NB4 (cell line): ENCODE measurements around the gene ACVR1.

ENCODE experiments used
- DNase-seq: peaks from one replicate; pipeline ENCODE4 v3.0.0; 2010; ENCODE audit warnings: low read depth
- H3K4me3 ChIP-seq: one replicate; pipeline ENCODE4 v1.5.1; 2011; ENCODE audit warnings: mild to moderate bottlenecking, low read depth, low read length, moderate library complexity
- CTCF ChIP-seq: IDR thresholded peaks from one replicate; pipeline ENCODE4 v1.5.1; 2012; ENCODE audit warnings: low read depth, low read length
- MAX ChIP-seq: IDR thresholded peaks from 2 replicates; pipeline ENCODE4 v1.6.1; 2011; ENCODE audit warnings: low read depth, low read length
- MYC ChIP-seq: IDR thresholded peaks from 2 replicates; pipeline ENCODE4 v1.6.1; 2011; ENCODE audit warnings: low read depth, low read length
- POLR2A ChIP-seq: IDR thresholded peaks from 2 replicates; pipeline ENCODE4 v1.6.1; 2011; ENCODE audit warnings: mild to moderate bottlenecking; ENCODE audit not compliant: insufficient read length; ENCODE audit errors: extremely low read depth

The ACVR1 gene

GRCh38 chr2:157899125-157899839 lies 23.2 kb upstream of the ACVR1 start:
- DNase-seq = no peak
- H3K4me3 ChIP-seq = no peak overlapping the region
- TF ChIP-seq MYC = no peak
- TF ChIP-seq POLR2A = no peak
- no peak for TF ChIP-seq MAX
- TF ChIP-seq CTCF = no peak

DNA sequence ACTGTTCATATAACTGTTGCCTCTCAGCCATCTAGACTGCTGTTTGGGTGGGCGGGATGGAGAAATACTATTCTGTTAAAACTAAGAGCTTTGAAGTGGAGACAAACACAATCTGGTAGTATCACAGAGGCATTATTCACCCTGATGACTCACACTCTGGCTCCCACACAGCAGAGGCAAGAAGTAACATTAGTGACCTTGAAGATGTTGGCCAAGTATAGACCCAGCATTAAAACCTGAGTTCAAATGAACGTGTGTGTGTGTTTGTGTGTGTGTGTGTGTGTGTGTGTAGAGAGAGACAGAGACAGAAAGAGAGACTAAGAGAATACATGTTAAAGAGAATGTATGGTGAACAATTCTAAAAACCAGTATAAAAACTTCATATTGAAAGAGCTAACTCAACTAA lies 22.5 kb upstream of the ACVR1 start:
- peak; percentile 21 for DNase-seq
- TF ChIP-seq MAX (no peak), MYC (no peak), POLR2A (no peak), CTCF (no peak)
- H3K4me3 ChIP-seq = no peak overlapping the region

DNA sequence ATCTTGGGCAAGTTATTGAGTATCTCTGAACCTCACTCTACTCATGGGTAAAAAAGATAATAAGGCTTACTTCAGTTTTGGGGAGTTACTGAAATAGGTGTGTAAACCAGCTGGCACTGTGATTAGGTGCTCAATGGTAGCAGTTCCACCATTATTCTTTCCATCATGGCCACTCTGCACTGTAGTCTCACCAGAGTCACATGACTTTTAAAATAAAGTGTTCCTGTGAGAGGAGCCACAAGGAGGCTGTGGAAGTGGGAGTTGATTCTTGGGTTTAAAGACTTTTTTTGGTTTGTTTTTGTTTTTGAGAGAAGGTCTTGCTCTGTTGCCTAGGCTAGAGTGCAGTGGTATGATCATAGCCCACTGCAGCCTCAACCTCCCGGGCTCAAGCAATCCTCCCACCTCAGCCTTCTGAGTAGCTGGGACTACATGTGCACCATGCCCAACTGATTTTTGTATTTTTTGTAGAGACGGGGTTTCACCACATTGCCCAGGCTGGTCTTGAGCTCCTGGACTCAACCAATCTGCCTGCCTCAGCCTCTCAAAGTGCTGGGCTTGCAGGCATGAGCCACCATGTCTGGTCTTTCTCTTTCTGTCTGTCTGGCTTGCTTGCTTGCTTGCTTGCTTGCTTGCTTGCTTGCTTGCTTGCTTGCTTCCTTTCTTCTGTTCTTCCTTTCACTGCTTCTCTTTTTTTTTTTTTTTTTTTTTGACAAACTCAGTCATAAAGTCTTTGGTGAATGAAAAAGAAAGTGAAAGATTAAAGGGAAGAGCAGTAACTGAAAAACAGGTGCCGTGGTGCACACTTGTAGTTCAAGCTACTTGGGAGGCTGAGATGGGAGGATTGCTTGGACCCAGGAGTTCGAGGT lies 21.2 kb upstream of the ACVR1 start:
- TF ChIP-seq POLR2A (no peak), MAX (no peak), MYC (no peak), CTCF (no peak)
- DNase-seq = no peak
- H3K4me3 ChIP-seq = no peak overlapping the region

GRCh38 chr2:157895531-157895930 lies 19.4 kb upstream of the ACVR1 start:
- no peak for TF ChIP-seq MAX
- TF ChIP-seq POLR2A = no peak
- no peak for TF ChIP-seq CTCF
- TF ChIP-seq MYC = no peak
- DNase-seq = no peak
- no peak overlapping the region for H3K4me3 ChIP-seq

GRCh38 chr2:157894694-157895435 lies 18.7 kb upstream of the ACVR1 start:
- H3K4me3 ChIP-seq = no peak overlapping the region
- DNase-seq = peak; percentile 39
- TF ChIP-seq CTCF (no peak), POLR2A (no peak), MAX (no peak), MYC (no peak)
